ENCODE data around the gene HCRTR1. TPM values are rescaled to one million over a fixed set of nuclear protein-coding genes. Genes with fewer than 3 reads are reported as not detected.

HCRTR1 gene
- not detected for polyA plus RNA-seq (2013, experiment 1 of 2; ENCODE audit: insufficient read length)
- polyA plus RNA-seq (2013, experiment 2 of 2; ENCODE audit: insufficient read length) = 0.20 TPM

GRCh38 chr1:31617218-31617915, at the start of gene HCRTR1:
Gene HCRTR1, plus strand, starts transcription at chr1:31617689. Its CDS starts 1,504 bp downstream, at chr1:31619193.
- no peak for DNase-seq

- DNase-seq = peak; percentile 71
Observed at GRCh38 chr1:31567956-31568570, 49.4 kb upstream of the HCRTR1 start.

DNA sequence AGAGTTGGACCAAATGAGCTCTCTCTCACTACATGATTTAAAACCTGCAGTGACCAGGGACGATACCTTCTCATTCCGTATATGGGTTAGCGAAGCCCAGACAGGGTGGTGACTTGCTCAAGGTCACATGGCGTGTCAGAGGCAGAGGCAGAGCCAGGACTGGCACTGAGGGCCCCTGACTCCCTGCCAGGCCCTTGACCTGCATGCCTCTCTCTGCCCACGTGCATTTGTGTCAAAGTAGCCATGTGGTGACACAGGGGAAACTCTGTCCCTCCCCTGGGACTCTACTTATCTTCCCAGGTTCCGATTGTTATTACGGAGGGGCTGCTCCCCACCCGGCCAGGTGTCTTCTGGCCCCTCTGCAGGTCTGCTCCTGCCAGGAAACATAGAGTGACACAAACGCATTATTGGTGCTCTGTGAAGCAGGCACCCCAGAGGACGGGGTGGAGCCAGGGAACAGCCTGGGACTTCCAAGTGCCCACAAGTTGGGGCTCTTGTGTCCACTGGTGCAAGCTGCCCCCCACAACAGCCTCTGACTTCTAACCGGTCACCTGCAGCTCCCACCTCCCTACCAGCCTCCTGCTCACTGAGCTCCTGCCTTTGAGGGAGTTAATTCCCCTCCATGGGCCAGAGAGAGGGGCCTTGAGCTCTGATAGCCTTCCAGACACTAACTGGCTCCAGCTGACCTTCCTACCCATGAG, 48.4 kb upstream of the HCRTR1 start:
- DNase-seq = no peak

GRCh38 chr1:31569596-31570173, 47.8 kb upstream of the HCRTR1 start:
- no peak for DNase-seq

- no peak for DNase-seq
Observed at GRCh38 chr1:31570228-31570627, 47.3 kb upstream of the HCRTR1 start.

DNA sequence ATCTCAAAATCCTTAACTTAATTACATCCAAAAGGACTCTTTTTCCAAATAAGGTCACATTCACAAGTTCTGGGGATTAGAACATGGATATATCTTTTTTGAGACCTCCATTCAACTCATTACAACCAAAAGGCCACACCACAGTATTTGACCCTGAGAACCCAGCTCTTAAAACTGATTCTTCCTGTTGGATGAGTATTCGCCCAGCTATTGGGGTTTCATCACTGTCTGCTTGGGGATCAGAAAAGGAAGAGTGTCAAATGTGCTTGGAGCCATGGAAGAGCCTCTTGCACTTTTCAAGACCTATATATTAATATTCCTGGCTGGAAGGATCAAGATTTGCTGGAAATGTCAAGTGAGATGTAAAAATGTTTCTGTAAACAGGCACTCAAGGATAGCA, 46.6 kb upstream of the HCRTR1 start:
- no peak for DNase-seq

- no peak for DNase-seq
Observed at GRCh38 chr1:31571340-31572295, 45.9 kb upstream of the HCRTR1 start.

DNA sequence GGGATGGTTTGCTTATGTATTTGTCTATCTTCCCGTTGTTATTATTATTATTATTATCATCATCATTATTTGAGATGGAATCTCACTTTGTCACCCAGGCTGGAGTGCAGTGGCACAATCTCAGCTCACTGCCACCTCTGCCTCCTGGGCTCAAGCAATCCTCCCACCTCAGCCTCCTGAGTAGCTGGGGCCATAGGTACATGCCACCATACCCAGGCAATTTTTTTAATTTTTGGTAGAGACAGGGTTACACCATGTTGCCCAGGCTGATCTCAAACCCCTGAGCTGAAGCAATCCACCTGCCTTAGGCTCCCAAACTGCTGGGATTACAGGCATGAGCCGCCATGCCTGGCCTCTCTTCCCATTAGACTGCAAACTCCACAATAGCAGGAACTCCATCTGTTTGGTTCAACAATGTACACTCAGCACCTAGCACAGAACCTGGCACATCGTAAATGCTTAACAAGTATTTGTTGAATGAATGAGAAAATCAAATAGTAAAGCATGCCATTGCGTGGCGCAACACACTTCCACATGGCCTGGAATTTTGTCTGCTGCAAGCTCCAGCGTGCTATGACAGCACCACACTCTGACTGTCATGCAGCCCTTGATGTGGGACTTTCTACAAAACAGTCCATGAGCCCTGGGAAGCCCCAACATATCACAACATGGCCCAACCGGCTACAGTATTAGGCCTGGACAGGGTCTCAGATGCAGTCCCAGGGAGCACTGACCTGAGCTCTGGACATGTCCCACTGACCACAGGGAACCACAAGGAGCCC, 45.0 kb upstream of the HCRTR1 start:
- peak; percentile 55 for DNase-seq

DNA sequence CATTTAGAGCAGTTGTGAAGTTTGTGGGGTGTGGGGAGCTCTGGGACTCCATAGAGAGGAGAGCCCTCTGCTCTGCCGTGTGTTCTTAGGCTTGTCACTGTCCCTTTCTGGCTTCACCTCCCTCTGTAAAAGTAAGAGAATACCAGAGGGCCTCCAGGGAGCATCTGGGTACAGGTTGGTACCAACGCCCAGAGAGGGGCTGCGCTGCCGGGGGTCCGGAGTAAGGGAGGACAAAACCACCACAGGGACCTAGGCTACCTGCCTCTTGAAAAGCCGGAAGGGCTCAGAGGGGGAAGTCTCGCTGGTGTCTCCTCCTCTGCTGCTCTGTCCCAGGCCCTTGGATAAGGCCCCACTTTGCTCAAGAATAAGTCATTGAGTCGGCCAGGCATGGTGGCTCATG, 44.2 kb upstream of the HCRTR1 start:
- no peak for DNase-seq

DNA sequence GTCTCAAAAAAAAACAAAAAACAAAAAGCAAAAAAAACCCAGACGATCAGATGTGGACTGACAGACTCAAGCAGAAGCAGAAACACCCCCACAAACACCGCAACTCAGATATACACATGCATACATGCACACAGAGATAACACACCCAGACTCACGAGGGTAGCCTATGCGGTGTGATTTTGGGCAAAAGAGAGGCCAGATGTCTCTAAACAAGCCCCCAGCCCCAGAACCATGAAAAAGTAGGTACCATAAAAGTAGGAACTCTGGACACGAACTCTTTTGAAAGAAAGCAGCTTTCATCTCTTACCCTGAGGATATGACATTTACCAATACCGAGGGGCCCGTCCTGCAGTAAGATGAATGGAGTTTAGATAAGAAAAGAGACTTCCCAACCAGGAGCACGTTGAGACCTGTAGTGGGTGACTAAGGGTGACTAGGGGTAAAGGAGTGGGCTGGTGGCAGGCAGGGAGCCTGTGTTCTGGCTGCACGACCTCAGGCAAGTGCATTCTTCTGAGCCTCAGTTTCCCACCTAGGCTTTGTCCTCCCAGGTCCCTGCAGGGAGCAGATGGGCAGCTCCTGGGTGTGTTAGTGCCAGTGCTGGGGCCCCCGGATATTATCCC, 42.6 kb upstream of the HCRTR1 start:
- no peak for DNase-seq

GRCh38 chr1:31575369-31576140, 41.9 kb upstream of the HCRTR1 start:
- no peak for DNase-seq

DNA sequence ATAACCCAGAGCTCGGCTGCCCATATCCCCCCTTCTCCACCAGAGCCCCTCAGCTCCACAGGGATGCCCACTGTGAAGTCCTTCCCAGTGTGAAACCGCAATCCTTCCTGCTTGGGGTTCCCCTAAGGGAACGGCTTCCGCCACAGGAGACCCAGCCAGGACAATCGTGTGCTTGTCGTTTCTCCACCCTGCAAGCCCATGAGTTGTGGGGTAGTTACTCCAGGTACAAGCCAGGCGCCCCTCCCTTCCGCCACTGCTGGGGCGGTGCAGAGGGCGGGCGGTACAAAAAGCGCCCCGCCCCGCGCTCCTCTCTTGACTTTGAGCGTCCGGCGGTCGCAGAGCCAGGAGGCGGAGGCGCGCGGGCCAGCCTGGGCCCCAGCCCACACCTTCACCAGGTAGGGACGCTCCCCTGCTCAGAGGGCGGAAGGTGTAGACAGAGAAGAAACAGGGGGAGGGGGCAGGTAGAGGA, 41.3 kb upstream of the HCRTR1 start, which contains the start of gene TINAGL1:
Gene TINAGL1 (plus strand): TSS at position 315 of the 469 bp plus-strand sequence. CDS start 634 bp downstream, outside the sequence.
- no peak for DNase-seq

DNA sequence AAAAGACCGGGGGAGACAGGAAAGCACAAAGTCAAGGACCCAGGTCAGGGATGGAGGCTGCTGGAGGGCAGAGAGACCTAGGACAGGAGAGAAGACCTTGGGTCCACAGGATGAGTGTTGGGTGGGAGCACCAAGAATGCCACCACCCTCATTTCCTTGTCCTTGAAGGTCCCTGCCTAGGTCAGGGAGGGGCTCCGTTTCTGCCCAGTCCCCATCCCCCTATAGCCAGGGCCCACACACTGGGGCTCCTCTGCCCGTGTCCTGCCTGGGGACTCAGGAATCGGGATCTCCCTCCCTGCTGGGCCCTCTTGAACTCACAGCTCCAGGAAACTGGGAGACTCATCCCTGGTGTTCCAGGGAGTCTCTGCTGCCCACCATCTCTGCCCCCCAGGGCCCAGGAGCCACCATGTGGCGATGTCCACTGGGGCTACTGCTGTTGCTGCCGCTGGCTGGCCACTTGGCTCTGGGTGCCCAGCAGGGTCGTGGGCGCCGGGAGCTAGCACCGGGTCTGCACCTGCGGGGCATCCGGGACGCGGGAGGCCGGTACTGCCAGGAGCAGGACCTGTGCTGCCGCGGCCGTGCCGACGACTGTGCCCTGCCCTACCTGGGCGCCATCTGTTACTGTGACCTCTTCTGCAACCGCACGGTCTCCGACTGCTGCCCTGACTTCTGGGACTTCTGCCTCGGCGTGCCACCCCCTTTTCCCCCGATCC, 40.6 kb upstream of the HCRTR1 start:
- no peak for DNase-seq

- peak; percentile 85 for DNase-seq
Observed at GRCh38 chr1:31577515-31578192, 39.8 kb upstream of the HCRTR1 start.

- DNase-seq = peak; percentile 44
Observed at GRCh38 chr1:31579374-31579773, 38.1 kb upstream of the HCRTR1 start.

DNA sequence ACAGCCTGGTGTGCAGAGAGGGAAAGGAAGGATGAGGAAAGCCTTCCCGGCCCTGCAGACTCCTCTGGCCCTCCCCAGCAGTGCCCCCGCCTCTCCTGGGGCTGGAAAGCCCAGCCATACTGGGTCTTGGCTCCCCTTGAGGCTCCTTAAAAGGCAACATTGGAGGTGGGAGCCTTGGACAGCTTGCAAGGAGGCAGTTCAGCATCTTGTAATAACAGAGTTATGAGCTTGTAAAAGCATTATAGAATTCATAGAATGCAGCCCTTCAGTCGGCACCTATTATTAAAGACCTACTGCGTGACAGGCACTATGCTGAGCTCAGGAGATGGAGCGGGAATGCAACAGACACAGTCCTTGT, 37.0 kb upstream of the HCRTR1 start:
- DNase-seq = peak; percentile 83

GRCh38 chr1:31580891-31581603, 36.4 kb upstream of the HCRTR1 start:
- DNase-seq = no peak
